Measurements from ENCODE around the gene DDIAS. TPM values are rescaled to one million over a fixed set of nuclear protein-coding genes. Genes with fewer than 3 reads are reported as not detected.
"Not testable (repeated sequence)": the region's sequence is repeated elsewhere in the genome, so short reads cannot be mapped to it uniquely, and the experiment has no call there.

The DDIAS gene, protein sequence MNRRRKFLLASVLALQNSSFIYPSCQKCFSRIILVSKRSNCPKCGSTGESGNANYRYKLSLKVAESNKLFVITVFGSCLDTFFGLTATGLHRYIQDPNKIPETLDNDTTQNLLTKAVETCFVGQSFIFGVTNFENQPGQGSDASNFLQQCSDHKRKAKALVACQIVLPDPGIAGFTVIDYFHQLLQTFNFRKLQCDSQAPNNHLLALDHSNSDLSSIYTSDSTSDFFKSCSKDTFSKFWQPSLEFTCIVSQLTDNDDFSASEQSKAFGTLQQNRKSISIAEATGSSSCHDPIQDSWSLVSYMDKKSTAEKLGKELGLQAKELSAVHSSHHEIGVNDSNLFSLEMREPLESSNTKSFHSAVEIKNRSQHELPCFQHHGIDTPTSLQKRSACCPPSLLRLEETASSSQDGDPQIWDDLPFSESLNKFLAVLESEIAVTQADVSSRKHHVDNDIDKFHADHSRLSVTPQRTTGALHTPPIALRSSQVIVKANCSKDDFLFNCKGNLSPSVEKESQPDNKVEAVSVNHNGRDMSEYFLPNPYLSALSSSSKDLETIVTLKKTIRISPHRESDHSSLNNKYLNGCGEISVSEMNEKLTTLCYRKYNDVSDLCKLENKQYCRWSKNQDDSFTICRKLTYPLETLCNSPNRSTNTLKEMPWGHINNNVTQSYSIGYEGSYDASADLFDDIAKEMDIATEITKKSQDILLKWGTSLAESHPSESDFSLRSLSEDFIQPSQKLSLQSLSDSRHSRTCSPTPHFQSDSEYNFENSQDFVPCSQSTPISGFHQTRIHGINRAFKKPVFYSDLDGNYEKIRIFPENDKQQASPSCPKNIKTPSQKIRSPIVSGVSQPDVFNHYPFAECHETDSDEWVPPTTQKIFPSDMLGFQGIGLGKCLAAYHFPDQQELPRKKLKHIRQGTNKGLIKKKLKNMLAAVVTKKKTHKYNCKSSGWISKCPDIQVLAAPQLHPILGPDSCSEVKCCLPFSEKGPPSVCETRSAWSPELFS
- 10.8 and 11.1 TPM in 2 replicates for total RNA-seq

- peak; percentile 95 for DNase-seq (ENCODE audit: low read depth, low spot score)
Measured at GRCh38 chr11:82901165-82901921, at the start of gene DDIAS. Gene DDIAS, plus strand, starts transcription at chr11:82901736. Its CDS starts 13,003 bp downstream, at chr11:82914739.

- DNase-seq (ENCODE audit: low read depth, low spot score) = no peak
Measured at GRCh38 chr11:82854242-82854641, 47.3 kb upstream of the DDIAS start.

DNA sequence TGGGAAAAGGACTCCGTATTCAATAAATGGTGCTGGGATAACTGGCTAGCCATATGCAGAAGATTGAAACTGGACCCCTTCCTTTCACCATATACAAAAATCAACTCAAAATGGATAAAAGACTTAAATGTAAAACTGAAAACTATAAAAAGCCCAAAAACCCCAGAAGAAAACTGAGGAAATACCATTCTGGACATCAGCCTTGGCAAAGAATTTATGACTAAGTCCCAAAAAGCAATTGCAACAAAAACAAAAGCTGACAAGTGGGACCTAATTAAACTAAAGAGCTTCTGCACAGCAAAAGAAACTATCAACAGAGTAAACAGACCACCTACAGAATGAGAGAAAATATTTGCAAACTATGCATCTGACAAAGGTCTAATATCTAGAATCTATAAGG, 46.6 kb upstream of the DDIAS start:
- DNase-seq (ENCODE audit: low read depth, low spot score) = not testable (repeated sequence)

GRCh38 chr11:82855616-82856015, 45.9 kb upstream of the DDIAS start:
- DNase-seq (ENCODE audit: low read depth, low spot score) = no peak

- DNase-seq (ENCODE audit: low read depth, low spot score) = no peak
Measured at GRCh38 chr11:82857145-82857544, 44.4 kb upstream of the DDIAS start.

- DNase-seq (ENCODE audit: low read depth, low spot score) = no peak
Measured at GRCh38 chr11:82858133-82858532, 43.4 kb upstream of the DDIAS start.

- peak; percentile 76 for DNase-seq (ENCODE audit: low read depth, low spot score)
Measured at GRCh38 chr11:82858556-82859091, 42.9 kb upstream of the DDIAS start.

GRCh38 chr11:82859750-82860149, 41.8 kb upstream of the DDIAS start:
- no peak for DNase-seq (ENCODE audit: low read depth, low spot score)

GRCh38 chr11:82862379-82862778, 39.2 kb upstream of the DDIAS start:
- DNase-seq (ENCODE audit: low read depth, low spot score) = no peak

DNA sequence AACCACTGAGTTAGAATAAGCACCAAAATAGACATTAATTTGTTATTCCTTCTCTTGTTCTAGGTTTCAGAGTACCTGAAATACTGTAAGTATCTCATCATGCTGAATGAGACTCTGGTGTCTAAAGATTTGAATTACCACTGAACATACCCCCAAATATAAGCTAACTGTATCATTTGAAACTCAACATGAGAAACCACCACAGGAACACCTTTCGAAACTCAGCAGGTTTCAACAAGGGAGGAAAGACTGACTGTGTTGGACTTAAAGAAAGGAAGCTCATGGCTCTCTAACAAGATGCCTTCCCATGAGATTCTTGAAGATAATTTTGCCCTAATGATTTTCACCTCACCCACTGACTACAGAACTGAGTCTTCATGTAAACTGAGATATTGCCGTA, 38.3 kb upstream of the DDIAS start:
- DNase-seq (ENCODE audit: low read depth, low spot score) = no peak

DNA sequence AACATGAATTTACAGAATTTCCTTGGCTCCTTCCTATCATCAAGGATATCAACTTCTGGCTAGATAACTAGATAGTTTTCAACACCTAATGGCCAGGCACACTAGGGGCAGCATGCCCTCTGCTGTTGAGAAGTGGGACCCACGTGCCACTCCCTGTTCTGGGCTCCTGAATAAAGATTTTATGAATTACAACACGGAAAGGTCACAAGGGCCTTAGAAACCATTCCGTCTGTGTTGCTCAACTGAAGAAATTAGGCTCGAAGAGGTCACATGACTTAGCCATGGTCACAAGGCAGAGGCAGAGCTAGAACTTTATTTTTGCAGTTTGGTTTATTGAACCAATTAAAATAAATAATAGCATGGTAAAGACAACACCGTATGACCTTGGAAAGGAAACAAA, 37.3 kb upstream of the DDIAS start:
- DNase-seq (ENCODE audit: low read depth, low spot score) = no peak

DNA sequence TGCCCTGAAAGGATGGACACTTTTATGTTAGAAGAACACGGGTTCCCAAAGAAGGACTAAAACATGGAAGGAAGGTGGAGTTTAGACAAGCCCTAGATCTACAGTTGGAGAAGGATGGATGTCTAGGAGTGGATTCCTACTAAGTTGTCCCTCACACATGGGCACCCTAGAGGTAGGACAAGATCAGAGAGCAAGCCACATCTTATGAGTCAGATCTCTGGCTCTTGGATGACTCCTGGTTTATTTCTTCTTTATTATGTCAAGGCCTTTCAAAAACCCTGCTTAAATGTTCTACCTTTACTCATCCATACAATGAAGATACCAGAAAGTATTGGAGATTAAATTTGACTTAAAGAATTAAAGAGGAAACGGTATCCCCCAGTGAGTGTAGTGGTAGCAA, 35.7 kb upstream of the DDIAS start:
- no peak for DNase-seq (ENCODE audit: low read depth, low spot score)

DNA sequence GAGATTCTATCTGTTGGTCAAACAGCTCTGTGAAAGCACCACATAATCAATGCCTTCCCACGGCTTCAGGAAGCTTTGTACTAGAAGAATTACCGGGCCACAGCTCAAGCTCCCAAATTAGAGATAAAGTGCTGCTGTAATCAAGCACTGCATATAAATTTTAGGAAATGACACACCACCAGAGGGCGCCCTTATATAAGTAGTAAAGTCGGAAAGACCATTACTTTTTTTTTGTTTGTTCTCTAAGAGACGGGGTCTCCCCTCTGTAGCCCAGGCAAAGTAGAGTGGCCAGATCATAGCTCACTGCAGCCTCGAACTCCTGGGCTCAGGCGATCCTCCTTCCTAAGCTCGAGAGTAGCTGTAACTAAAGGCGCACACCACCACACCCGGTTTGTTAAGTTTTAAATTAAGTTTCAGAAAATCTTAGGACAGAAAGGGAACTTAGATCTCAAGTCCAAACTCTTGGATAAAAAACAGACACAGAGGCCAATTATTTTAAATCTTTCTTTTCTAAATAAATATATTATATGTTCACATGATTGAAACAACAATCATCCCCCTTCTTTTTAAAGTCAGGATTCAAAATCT, 33.9 kb upstream of the DDIAS start:
- no peak for DNase-seq (ENCODE audit: low read depth, low spot score)

DNA sequence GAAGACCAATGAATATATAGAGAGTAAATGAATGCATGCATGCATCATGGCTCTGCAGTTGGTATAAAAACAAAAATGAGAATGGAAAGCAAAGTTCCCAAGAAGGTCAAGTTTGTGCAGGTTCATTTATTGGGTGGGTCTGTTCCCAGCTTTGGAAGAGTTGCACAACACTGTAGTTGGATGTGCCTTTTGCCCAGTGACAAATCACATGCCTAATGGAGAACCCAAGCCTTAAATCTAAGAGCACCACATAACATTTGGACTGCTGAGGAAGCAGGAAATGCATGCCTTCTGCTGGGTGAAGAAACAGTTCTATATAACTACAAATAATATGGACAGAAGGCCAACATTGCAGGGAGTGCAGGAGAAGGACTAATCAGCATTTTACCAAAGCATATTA, 31.9 kb upstream of the DDIAS start:
- no peak for DNase-seq (ENCODE audit: low read depth, low spot score)

GRCh38 chr11:82871646-82872045, 29.9 kb upstream of the DDIAS start:
- no peak for DNase-seq (ENCODE audit: low read depth, low spot score)

- no peak for DNase-seq (ENCODE audit: low read depth, low spot score)
Measured at GRCh38 chr11:82872377-82873150, 29.0 kb upstream of the DDIAS start.

DNA sequence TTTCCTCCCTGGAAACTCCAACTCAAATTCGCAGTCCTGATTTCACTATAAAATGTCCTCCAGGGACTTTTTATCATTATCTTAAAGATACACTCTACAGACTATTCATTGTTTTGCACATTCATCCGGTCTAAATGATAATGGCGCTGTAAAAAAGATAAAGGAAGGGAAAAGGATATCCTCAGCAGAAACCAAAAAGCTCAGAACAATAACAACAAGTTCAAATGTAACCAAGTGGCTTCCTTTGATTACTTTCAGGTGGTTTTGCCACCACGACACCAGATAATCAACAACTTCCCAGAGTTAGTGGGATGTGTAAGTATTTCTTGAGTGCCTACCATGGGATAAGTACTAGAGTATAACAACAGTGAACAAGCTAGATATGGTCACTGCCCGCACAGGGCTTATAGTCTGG, 27.6 kb upstream of the DDIAS start:
- DNase-seq (ENCODE audit: low read depth, low spot score) = no peak

GRCh38 chr11:82874646-82875523, 26.7 kb upstream of the DDIAS start:
- no peak for DNase-seq (ENCODE audit: low read depth, low spot score)

DNA sequence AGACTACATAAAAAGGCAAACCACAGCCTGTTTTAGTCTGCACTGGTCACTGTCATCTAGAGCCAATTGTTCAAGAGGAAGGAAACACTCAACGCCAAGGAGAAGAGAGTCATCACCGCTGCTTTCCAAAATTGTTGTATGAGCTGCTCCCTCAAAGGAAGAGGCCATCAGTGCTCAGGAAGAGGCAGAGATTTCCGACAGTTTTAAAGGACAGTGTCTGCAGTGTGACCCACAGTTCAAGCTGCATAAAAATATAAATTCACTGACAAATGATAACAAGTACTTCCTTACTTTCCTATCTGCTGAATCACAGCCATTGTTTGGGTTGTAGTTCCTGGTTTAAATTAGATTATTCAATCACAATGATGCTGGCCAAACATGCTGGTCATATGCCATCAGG, 17.7 kb upstream of the DDIAS start:
- peak; percentile 81 for DNase-seq (ENCODE audit: low read depth, low spot score)
